ENCODE data around the gene TUSC7.

The TUSC7 gene

DNA sequence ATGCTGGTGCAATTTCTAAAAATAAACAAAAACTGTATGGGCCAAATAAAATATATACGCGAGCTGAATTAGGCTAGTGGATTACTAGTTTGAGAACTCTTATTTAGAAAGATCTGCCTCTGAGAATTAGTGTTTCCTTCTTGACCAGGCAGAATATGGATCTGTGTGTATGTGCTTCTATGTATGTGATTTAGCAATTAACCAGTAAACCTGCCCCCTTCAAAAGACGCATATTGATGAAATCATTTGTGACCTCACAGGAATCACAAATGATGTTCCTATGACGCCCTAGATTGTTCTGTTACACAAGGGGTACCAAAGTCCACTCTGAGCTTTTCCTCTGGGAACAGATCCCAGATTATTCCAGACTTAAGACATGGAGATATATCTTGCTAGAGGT is at the start of gene TUSC7:
Gene TUSC7 (plus strand): TSS at position 301 of the 400 bp plus-strand sequence.
- no peak within 1 kb of the TSS for H3K4me3 ChIP-seq (replicated peaks in 1 of 2; ENCODE audit: low read depth in 2 of 2, low read length in 2 of 2)
- TF ChIP-seq, protein P1, sequence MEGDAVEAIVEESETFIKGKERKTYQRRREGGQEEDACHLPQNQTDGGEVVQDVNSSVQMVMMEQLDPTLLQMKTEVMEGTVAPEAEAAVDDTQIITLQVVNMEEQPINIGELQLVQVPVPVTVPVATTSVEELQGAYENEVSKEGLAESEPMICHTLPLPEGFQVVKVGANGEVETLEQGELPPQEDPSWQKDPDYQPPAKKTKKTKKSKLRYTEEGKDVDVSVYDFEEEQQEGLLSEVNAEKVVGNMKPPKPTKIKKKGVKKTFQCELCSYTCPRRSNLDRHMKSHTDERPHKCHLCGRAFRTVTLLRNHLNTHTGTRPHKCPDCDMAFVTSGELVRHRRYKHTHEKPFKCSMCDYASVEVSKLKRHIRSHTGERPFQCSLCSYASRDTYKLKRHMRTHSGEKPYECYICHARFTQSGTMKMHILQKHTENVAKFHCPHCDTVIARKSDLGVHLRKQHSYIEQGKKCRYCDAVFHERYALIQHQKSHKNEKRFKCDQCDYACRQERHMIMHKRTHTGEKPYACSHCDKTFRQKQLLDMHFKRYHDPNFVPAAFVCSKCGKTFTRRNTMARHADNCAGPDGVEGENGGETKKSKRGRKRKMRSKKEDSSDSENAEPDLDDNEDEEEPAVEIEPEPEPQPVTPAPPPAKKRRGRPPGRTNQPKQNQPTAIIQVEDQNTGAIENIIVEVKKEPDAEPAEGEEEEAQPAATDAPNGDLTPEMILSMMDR (IDR thresholded peaks at IDR 0.05; ENCODE audit: low read depth, low read length): no peak
- no peak for DNase-seq (ENCODE audit: low read depth in 2 of 2)

DNA sequence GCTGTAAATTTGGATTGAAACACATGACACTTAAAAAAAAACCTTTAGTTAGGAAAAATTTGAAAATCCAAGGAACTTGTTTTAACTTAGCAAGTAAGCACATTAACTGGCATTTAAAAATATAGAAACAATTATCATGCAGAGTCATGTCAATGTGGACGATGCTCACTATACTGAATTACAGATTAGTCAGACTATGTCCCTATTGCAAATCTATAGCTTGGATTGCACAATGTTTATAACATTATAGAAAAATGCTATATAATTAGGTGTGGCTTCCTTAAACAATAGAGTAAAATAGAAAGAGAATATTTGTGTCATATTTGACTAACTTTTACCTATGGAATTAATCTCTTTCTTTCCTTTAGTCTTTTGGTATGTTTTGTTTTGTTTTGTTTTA is 48.4 kb upstream of the TUSC7 start:
- TF ChIP-seq, protein P1 (IDR thresholded peaks at IDR 0.05; ENCODE audit: low read depth, low read length): no peak
- no peak for DNase-seq (ENCODE audit: low read depth in 2 of 2)
- no peak overlapping the region for H3K4me3 ChIP-seq (replicated peaks in 1 of 2; ENCODE audit: low read depth in 2 of 2, low read length in 2 of 2)

DNA sequence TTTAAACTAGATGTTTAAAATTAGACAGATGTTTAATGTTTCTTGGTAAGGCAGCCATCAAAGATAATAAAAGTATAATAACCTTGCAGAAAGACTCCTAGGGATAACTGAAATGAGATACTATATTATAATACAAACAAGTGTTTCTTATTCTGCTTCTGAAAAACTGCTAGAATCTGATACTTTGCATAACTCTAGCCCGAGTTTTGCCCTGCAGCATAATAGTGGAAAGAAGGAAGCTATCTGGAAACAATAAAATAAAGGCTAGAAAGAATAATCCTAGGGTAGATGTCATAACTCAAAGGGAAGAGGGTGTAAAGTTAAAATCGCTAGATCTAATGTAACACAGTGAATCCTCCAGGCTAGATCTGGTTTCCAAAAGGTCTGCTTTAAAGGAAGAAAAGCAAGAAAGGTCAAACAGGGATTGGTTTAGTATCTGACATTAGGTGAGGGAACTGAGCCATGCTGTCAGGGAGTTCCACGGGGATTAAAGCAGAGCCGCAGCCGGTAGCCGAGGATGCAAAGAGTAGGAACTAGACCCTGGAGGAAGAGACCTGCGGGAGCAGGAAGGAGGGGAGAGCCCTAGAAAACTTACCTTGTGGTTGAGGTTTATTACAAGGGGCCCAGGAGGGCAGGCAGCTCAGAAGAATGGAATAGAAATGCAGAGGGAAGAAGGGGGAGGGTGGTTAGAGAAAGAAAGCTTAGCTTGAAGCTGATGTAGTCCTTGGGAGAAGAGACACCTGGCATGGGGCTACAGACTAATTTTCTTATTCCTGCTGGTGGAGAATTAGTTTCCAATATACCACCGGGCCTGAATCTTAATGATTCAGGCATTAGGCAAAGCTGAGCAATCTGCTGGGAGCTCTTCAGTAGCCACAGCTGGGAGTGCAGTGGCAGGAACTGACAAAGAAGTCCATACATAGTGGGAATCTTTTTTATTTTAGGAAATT is 46.1 kb upstream of the TUSC7 start:
- no peak for DNase-seq (ENCODE audit: low read depth in 2 of 2)
- no peak overlapping the region for H3K4me3 ChIP-seq (replicated peaks in 1 of 2; ENCODE audit: low read depth in 2 of 2, low read length in 2 of 2)
- TF ChIP-seq, protein P1 (IDR thresholded peaks at IDR 0.05; ENCODE audit: low read depth, low read length): no peak

DNA sequence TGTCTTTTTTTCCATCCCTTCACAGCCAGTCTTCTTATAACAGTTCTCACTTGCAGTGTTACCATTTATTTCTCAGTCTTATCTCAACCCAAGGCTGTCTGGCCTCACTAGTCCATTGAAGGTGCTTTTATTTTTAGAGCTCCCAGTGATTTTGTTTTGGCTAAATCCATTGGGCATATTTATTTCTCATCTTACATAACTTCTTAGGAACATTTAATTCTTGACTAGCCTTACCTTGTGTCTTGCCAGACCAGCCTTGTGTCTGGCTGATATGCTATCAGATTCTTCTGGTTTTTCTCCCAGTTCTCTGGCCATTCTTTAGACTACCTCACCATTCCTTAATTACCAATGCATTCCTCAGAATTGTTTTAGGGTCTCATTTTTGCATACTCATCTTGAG is 42.3 kb upstream of the TUSC7 start:
- TF ChIP-seq, protein P1 (IDR thresholded peaks at IDR 0.05; ENCODE audit: low read depth, low read length): no peak
- DNase-seq (ENCODE audit: low read depth in 2 of 2): no peak
- H3K4me3 ChIP-seq (replicated peaks in 1 of 2; ENCODE audit: low read depth in 2 of 2, low read length in 2 of 2): no peak overlapping the region

DNA sequence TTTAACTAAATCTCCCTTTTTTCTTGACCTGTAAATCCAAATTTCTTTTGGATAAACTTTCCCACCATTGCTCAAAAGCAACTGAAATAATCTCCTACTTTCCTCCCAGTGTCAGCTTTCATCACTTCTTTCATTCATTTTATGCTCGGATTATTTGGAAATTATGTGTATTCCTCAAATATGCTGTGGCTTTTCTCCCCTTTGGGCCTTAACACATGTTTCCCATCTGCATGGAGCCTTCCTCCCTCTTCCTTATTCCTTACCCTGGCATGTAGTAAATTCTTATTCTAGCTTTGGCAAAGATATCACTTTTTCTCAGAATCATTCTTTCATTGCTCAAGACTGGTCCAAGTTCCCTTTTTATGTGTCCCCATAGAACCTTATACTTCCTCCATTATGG is 41.8 kb upstream of the TUSC7 start:
- no peak for DNase-seq (ENCODE audit: low read depth in 2 of 2)
- TF ChIP-seq, protein P1 (IDR thresholded peaks at IDR 0.05; ENCODE audit: low read depth, low read length): no peak
- H3K4me3 ChIP-seq (replicated peaks in 1 of 2; ENCODE audit: low read depth in 2 of 2, low read length in 2 of 2): no peak overlapping the region

DNA sequence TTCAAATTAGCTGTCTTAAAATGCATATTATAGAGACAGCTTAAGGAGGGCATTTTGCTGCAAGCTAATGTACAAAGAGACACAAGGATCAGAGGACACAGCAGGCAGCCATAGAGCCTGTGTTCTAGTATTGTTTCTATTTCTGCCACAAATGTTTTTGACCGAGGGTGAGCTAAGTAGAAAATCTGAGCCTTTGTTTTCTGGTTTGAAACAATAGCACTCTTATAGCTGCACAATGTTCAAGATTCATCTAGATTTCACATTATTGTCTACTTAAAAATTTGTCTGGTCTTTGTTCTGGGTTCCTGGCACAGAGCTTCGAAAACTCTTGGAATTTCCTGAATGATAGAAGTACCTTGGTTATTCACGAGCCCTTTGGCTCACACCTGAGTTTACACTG is 40.0 kb upstream of the TUSC7 start:
- H3K4me3 ChIP-seq (replicated peaks in 1 of 2; ENCODE audit: low read depth in 2 of 2, low read length in 2 of 2): no peak overlapping the region
- TF ChIP-seq, protein P1 (IDR thresholded peaks at IDR 0.05; ENCODE audit: low read depth, low read length): no peak
- DNase-seq (ENCODE audit: low read depth in 2 of 2): no peak
